H1 (cell line): ENCODE results near the gene MAGI1. TPM values are rescaled to one million over a fixed set of nuclear protein-coding genes. Genes with fewer than 3 reads are reported as not detected.

Experiments
- ASH2L ChIP-seq: fragments of 200-600, 300-600 bp; sonication (generic); IDR thresholded peaks from one replicate; pipeline ENCODE4 v1.7.1; 2017; ENCODE audit warnings: low read length
- CREB1 ChIP-seq: IDR thresholded peaks from 2 replicates; pipeline ENCODE4 v1.6.1; 2012; ENCODE audit warnings: inconsistent platforms
- POU5F1 ChIP-seq: IDR thresholded peaks from 2 replicates; pipeline ENCODE4 v1.6.1; 2011; ENCODE audit warnings: low read depth, mild to moderate bottlenecking, low read length, moderate library complexity
- RNF2 ChIP-seq: fragments of 200-900, 300-1000 bp; sonication (generic); IDR thresholded peaks from 2 replicates; pipeline ENCODE4 v1.7.1; 2016; ENCODE audit warnings: borderline replicate concordance, low read depth, mild to moderate bottlenecking, antibody characterized with exemption, low read length; ENCODE audit not compliant: poor library complexity, severe bottlenecking; ENCODE audit errors: missing control alignments
- SP2 ChIP-seq: IDR thresholded peaks from 2 replicates; pipeline ENCODE4 v1.6.1; 2012; ENCODE audit warnings: mild to moderate bottlenecking, low read length, inconsistent platforms
- TAF1 ChIP-seq: IDR thresholded peaks from 2 replicates; pipeline ENCODE4 v1.6.1; 2011; ENCODE audit warnings: mild to moderate bottlenecking, low read depth, low read length
- ZNF274 ChIP-seq: IDR thresholded peaks from 2 replicates; pipeline ENCODE4 v1.7.0; 2012; ENCODE audit warnings: low read length, borderline replicate concordance; ENCODE audit errors: extremely low read depth
- polyA plus RNA-seq, 7 experiments: library from polyadenylated mRNA; depleted of rRNA in 3 of 7; stranded (reverse) in 5 of 7; unstranded in 2 of 7; fragments of >200 nt in 5 of 7; fragments of 200-250 nt in 2 of 7; gene quantifications; 1 replicate in 5 of 7; 2 replicates in 1 of 7; 4 replicates in 1 of 7; pipeline versions ENCODE4 v1.2.1 to v1.2.3, GENCODE V29; 2011 to 2013; ENCODE audit warnings: missing spikeins in 2 of 7, mixed read lengths in 2 of 7
- total RNA-seq: library from RNA; stranded (reverse); fragmentation: NEBNext Ultra II Directional; extraction: Animal tissue kit (Norgen Biotek cat#: 25700); gene quantifications from 2 replicates; pipeline ENCODE4 v1.2.1, GENCODE V29; 2021

Gene MAGI1
- total and polyA plus RNA-seq, 2 of the 8 experiments (the other 6 are each of a cell fraction or from before 2014, with no cell fraction given) = 19.8 to 78.0 TPM

- TF ChIP-seq SP2 (no peak), ASH2L (no peak), ZNF274 (no peak), TAF1 (no peak), CREB1 (no peak), POU5F1 (no peak), RNF2 (no peak)
Measured at GRCh38 chr3:65888980-65889706, 149.6 kb downstream of the MAGI1 start (continued).
